Cerebellar cortex (tissue), 1 donor: ENCODE data around the gene MAL.

ENCODE experiments used
- DNase-seq: peaks from one replicate; pipeline ENCODE4 v3.0.0-alpha.2; 2015; ENCODE audit warnings: low spot score

MAL gene

GRCh38 chr2:95061601-95062183 is 36.2 kb downstream of the MAL start:
- no peak for DNase-seq

- DNase-seq, result no peak
Observed at GRCh38 chr2:95062242-95063085, 37.0 kb downstream of the MAL start.

- no peak for DNase-seq
Observed at GRCh38 chr2:95063086-95063958, 37.8 kb downstream of the MAL start.

- no peak for DNase-seq
Observed at GRCh38 chr2:95068256-95068655, 42.7 kb downstream of the MAL start.

GRCh38 chr2:95069465-95069864 is 44.0 kb downstream of the MAL start:
- no peak for DNase-seq

- DNase-seq, result no peak
Observed at GRCh38 chr2:95071856-95072255, 46.3 kb downstream of the MAL start.

GRCh38 chr2:95072424-95072823 is 46.9 kb downstream of the MAL start:
- DNase-seq, result no peak

GRCh38 chr2:95073856-95074662 is 48.6 kb downstream of the MAL start:
- no peak for DNase-seq

- DNase-seq, result no peak
Observed at GRCh38 chr2:95074663-95075439, 49.3 kb downstream of the MAL start.

GRCh38 chr2:95075440-95076132 is 50.1 kb downstream of the MAL start:
- no peak for DNase-seq

GRCh38 chr2:95076705-95077529 is 51.4 kb downstream of the MAL start:
- peak; percentile 62 for DNase-seq

- peak; percentile 36 for DNase-seq
Observed at GRCh38 chr2:95077530-95077825, 52.0 kb downstream of the MAL start.

GRCh38 chr2:95077861-95078603 is 52.5 kb downstream of the MAL start:
- no peak for DNase-seq

- no peak for DNase-seq
Observed at GRCh38 chr2:95079199-95079683, 53.7 kb downstream of the MAL start.

- no peak for DNase-seq
Observed at GRCh38 chr2:95082477-95082876, 57.0 kb downstream of the MAL start.

GRCh38 chr2:95086017-95086416 is 60.5 kb downstream of the MAL start:
- no peak for DNase-seq

- no peak for DNase-seq
Observed at GRCh38 chr2:95087379-95087778, 61.9 kb downstream of the MAL start.

GRCh38 chr2:95091885-95092555 is 66.5 kb downstream of the MAL start:
- no peak for DNase-seq
